GM23248 (cell line): ENCODE measurements around the gene ANKRD11. TPM values are rescaled to one million over a fixed set of nuclear protein-coding genes. Genes with fewer than 3 reads are reported as not detected.

Experiments used
- DNase-seq: peaks from one replicate; pipeline ENCODE4 v3.0.0-alpha.2; 2015
- H2AFZ ChIP-seq: fragments of 200-600 bp; sonication (generic); 2 replicates; pipeline ENCODE4 v1.6.1; 2016; ENCODE audit warnings: antibody characterized with exemption
- H3F3A ChIP-seq: fragments of 200-600 bp; sonication (generic); 2 replicates; pipeline ENCODE4 v1.6.1; 2016; ENCODE audit warnings: mild to moderate bottlenecking, antibody characterized with exemption, mixed run types; ENCODE audit not compliant: insufficient read depth
- H3K27ac ChIP-seq: fragments of 200-600 bp; sonication (generic); 2 replicates; pipeline ENCODE4 v1.5.1; 2016; ENCODE audit warnings: mild to moderate bottlenecking
- H3K27me3 ChIP-seq: fragments of 200-600 bp; sonication (generic); replicated peaks from 2 replicates; pipeline ENCODE4 v1.6.1; 2016; ENCODE audit warnings: mild to moderate bottlenecking; ENCODE audit not compliant: insufficient read depth
- H3K36me3 ChIP-seq: fragments of 200-600 bp; sonication (generic); 2 replicates; pipeline ENCODE4 v1.6.1; 2016; ENCODE audit warnings: low read depth, mild to moderate bottlenecking
- H3K4me1 ChIP-seq: fragments of 200-600 bp; sonication (generic); 2 replicates; pipeline ENCODE4 v1.6.1; 2016; ENCODE audit warnings: mild to moderate bottlenecking; ENCODE audit not compliant: insufficient read depth
- H3K4me2 ChIP-seq: fragments of 200-600 bp; sonication (generic); one replicate; pipeline ENCODE4 v1.6.1; 2016; ENCODE audit warnings: mild to moderate bottlenecking; ENCODE audit not compliant: unreplicated experiment
- H3K4me3 ChIP-seq: fragments of 200-600 bp; sonication (generic); 2 replicates; pipeline ENCODE4 v1.5.1; 2016; ENCODE audit warnings: mild to moderate bottlenecking
- H3K79me2 ChIP-seq: fragments of 200-600 bp; sonication (generic); 2 replicates; pipeline ENCODE4 v1.6.1; 2016; ENCODE audit warnings: mild to moderate bottlenecking; ENCODE audit not compliant: insufficient read depth
- H3K9ac ChIP-seq: fragments of 200-600 bp; sonication (generic); 2 replicates; pipeline ENCODE4 v1.6.1; 2016; ENCODE audit warnings: mild to moderate bottlenecking
- H3K9me2 ChIP-seq: fragments of 200-600 bp; sonication (generic); 2 replicates; pipeline ENCODE4 v1.6.1; 2016; ENCODE audit warnings: mixed run types, mild to moderate bottlenecking, moderate library complexity; ENCODE audit not compliant: insufficient read depth
- H3K9me3 ChIP-seq: fragments of 200-600 bp; sonication (generic); one replicate; pipeline ENCODE4 v1.6.1; 2017; ENCODE audit warnings: low read depth
- H4K20me1 ChIP-seq: fragments of 200-600 bp; sonication (generic); 2 replicates; pipeline ENCODE4 v1.6.0; 2016; ENCODE audit not compliant: insufficient read depth
- EZH2 ChIP-seq: fragments of 200-600 bp; sonication (generic); IDR thresholded peaks from 2 replicates; pipeline ENCODE4 v1.6.1; 2018; ENCODE audit warnings: antibody characterized with exemption, mild to moderate bottlenecking; ENCODE audit not compliant: insufficient read depth, poor library complexity, severe bottlenecking
- EZH2phosphoT487 ChIP-seq: fragments of 200-600 bp; sonication (generic); IDR thresholded peaks from 2 replicates; pipeline ENCODE4 v1.6.1; 2018; ENCODE audit warnings: antibody characterized with exemption, moderate library complexity, mild to moderate bottlenecking, low read depth; ENCODE audit not compliant: insufficient read depth
- WGBS, 2 experiments: methylation state at CpG; one replicate each; pipeline ENCODE4 v1.1.6; 2015 to 2017; ENCODE audit warnings: low lambda C conversion rate in 2 of 2, low coverage in 1 of 2; ENCODE audit errors: missing lambda C conversion rate in 2 of 2; 5-methylcytosine and 5-hydroxymethylcytosine counted together
- in situ Hi-C: fragments of 300-500 bp; cut with MboI; formaldehyde crosslinking; loops from 2 replicates; pipeline ENCODE4 v1.15.0; 2020
- polyA plus RNA-seq: library from polyadenylated mRNA; unstranded; fragments of >200 nt; fragmentation: Nextera tagmentation; extraction: Ambion mirVana; gene quantifications from 2 replicates; pipeline ENCODE4 v1.2.1, GENCODE V29; 2016
- total RNA-seq: library from RNA; depleted of rRNA; stranded (reverse); fragments of >200 nt; shearing (Covaris generic); gene quantifications from 2 replicates; pipeline ENCODE4 v1.2.3, GENCODE V29; 2014

ANKRD11 gene
- total and polyA plus RNA-seq, 2 experiments from 2014 or later = 39.3 to 84.7 TPM

DNA sequence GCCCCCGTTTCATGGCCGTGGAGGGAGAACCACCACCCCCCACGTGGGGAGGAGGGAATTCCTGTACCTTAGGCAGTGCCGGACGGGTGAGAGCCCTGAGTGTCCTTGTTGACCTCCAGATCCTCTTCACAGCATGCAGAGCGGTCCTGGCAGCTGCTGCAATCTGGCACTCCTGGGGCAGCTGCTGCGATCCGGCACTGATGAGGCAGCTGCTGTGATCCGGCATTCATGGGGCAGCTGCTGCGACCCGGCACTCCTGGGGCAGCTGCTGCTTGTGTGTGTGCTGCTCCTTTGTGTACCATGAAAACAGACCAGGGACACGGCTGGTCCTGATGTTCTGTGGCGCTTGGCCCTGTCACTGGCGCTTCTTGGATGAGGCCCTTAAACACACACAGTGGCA is 260.1 kb downstream of the ANKRD11 start:
- Histone ChIP-seq H3K36me3 (peaks cover 56% of the 10 kb centered on the region), H3K9me3 (no peaks in the 10 kb centered on the region), H3F3A (no peaks in the 10 kb centered on the region), H3K4me2 (no peak overlapping the region), H3K27ac (no peak overlapping the region), H3K4me3 (no peak overlapping the region), H3K79me2 (peaks cover 32% of the 10 kb centered on the region), H4K20me1 (no peaks in the 10 kb centered on the region), H3K9me2 (no peaks in the 10 kb centered on the region), H2AFZ (no peak overlapping the region), H3K27me3 (no peaks in the 10 kb centered on the region), H3K9ac (no peak overlapping the region), H3K4me1 (no peaks in the 10 kb centered on the region)
- WGBS, 2 experiments = 86 to 88% methylated on average over 13 to 14 of the region's 14 CpGs
- in situ Hi-C loops = no loop called here
- TF ChIP-seq EZH2 (no peak), EZH2phosphoT487 (no peak)
- no peak for DNase-seq

DNA sequence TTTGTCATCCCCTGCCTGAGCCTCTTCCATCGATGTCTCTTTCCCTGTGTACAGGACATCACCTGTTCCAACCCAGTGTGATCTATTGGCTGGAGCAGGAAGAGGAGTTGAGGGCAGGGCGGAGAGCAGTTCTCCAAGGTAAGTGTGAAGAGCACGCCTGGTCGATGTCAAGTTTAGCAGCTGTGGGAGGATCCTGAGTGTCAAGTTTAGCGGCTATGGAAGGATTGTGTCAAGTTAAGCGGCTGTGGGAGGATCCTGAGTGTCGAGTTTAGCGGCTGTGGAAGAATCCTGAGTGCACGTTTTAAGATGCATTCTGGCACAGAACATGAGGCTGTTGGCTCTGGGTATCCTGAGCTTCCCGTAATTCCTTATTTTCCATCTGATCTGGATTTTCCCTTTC is 265.7 kb downstream of the ANKRD11 start:
- Histone ChIP-seq H3K9me3 (no peaks in the 10 kb centered on the region), H4K20me1 (no peaks in the 10 kb centered on the region), H3K27me3 (no peaks in the 10 kb centered on the region), H2AFZ (no peak overlapping the region), H3K9ac (no peak overlapping the region), H3F3A (no peaks in the 10 kb centered on the region), H3K4me2 (no peak overlapping the region), H3K4me3 (no peak overlapping the region), H3K27ac (no peak overlapping the region), H3K4me1 (no peaks in the 10 kb centered on the region), H3K79me2 (peaks cover 44% of the 10 kb centered on the region), H3K9me2 (no peaks in the 10 kb centered on the region), H3K36me3 (peaks cover 65% of the 10 kb centered on the region; the same call in 1 of the 2 replicates)
- no peak for TF ChIP-seq EZH2phosphoT487
- TF ChIP-seq EZH2 = no peak
- DNase-seq = no peak
- in situ Hi-C loops = no loop called here
- WGBS, 2 experiments = 88 to 91% methylated on average over 9 to 10 of the region's 10 CpGs

DNA sequence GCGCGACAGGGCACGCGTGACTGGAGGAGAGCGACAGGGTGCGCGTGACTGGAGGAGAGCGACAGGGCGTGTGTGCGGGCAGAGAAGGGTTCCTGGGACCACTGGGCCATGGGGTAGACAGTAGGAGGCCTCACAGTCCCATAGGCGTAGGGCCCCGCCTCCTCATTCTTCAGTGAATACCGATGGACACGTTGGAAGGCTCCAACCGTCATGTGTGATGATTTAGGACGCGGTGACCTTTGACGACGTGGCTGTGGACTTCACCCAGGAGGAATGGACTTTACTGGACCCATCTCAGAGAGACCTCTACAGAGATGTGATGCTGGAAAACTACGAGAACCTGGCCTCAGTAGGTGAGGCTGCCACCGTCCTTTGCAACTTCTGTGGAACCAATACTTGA is 267.4 kb downstream of the ANKRD11 start:
- peaks cover 3% of the 10 kb centered on the region; the same call in 1 of the 2 replicates for H3K4me1 ChIP-seq
- H2AFZ ChIP-seq = no peak overlapping the region
- H3K36me3 ChIP-seq = peaks cover 53% of the 10 kb centered on the region; the same call in 1 of the 2 replicates
- H3K4me2 ChIP-seq = no peak overlapping the region
- no peaks in the 10 kb centered on the region for H3K9me3 ChIP-seq
- H3K79me2 ChIP-seq = peaks cover 44% of the 10 kb centered on the region
- H3K4me3 ChIP-seq = no peak overlapping the region
- WGBS, 2 experiments = 93 to 95% methylated on average over 21 of the region's 21 CpGs
- no peak for TF ChIP-seq EZH2
- TF ChIP-seq EZH2phosphoT487 = no peak
- H3K27me3 ChIP-seq = no peaks in the 10 kb centered on the region
- H4K20me1 ChIP-seq = no peaks in the 10 kb centered on the region
- H3K9ac ChIP-seq = no peak overlapping the region
- H3K9me2 ChIP-seq = no peaks in the 10 kb centered on the region
- no peaks in the 10 kb centered on the region for H3F3A ChIP-seq
- DNase-seq = no peak
- no peak overlapping the region for H3K27ac ChIP-seq
- in situ Hi-C loops = no loop called here

DNA sequence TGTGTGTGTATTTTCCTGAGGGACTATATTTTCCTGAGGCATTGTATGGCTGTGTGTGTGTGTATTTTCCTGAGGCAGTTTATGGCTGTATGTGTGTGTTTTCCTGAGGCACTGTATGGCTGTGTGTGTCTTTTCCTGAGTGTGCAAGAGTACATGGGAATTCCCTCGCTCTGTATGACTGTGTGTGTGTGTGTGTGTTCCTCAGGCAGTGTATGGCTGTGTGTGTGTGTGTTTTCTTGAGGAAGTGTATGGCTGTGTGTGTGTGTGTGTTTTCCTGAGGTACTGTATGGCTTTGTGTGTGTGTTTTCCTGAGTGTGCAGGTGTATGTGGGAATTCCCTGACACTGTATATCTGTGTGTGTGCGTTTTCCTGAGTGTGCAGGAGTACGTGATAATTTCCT is 268.8 kb downstream of the ANKRD11 start:
- in situ Hi-C loops = no loop called here
- H3F3A ChIP-seq = peaks cover 5% of the 10 kb centered on the region; the same call in 1 of the 2 replicates
- H3K79me2 ChIP-seq = peaks cover 44% of the 10 kb centered on the region
- H3K9me2 ChIP-seq = no peaks in the 10 kb centered on the region
- no peaks in the 10 kb centered on the region for H3K9me3 ChIP-seq
- no peaks in the 10 kb centered on the region for H3K27me3 ChIP-seq
- peaks cover 40% of the 10 kb centered on the region; the same call in 1 of the 2 replicates for H3K36me3 ChIP-seq
- no peak overlapping the region for H3K4me2 ChIP-seq
- H3K4me1 ChIP-seq = peaks cover 3% of the 10 kb centered on the region; the same call in 1 of the 2 replicates
- no peak overlapping the region for H3K27ac ChIP-seq
- H3K9ac ChIP-seq = no peak overlapping the region
- no peak for TF ChIP-seq EZH2phosphoT487
- TF ChIP-seq EZH2 = no peak
- no peak overlapping the region for H3K4me3 ChIP-seq
- WGBS, 2 experiments = 74 to 84% methylated on average over 3 of the region's 3 CpGs
- no peak overlapping the region for H2AFZ ChIP-seq
- DNase-seq = no peak
- no peaks in the 10 kb centered on the region for H4K20me1 ChIP-seq
